Urinary bladder (tissue), 4 donors: Measurements from ENCODE around the gene PCP2. TPM values are rescaled to one million over a fixed set of nuclear protein-coding genes. Genes with fewer than 3 reads are reported as not detected.

Source experiments
- DNase-seq: peaks from one replicate; pipeline ENCODE4 v3.0.0-alpha.2; 2015; ENCODE audit errors: extremely low spot score
- H3K27ac ChIP-seq: one replicate; pipeline ENCODE4 v1.5.1; 2013; ENCODE audit warnings: low read depth, mild to moderate bottlenecking, moderate library complexity
- H3K36me3 ChIP-seq: one replicate; pipeline ENCODE4 v1.6.1; 2013; ENCODE audit warnings: mild to moderate bottlenecking, moderate library complexity; ENCODE audit not compliant: insufficient read depth
- H3K4me1 ChIP-seq: one replicate; pipeline ENCODE4 v1.6.1; 2013; ENCODE audit warnings: mild to moderate bottlenecking, moderate library complexity; ENCODE audit not compliant: insufficient read depth
- H3K4me3 ChIP-seq: one replicate; pipeline ENCODE4 v1.5.1; 2013; ENCODE audit warnings: low read depth, low read length
- WGBS: extraction: QIAGEN DNeasy Blood & Tissue Kit; methylation state at CpG from one replicate; pipeline ENCODE4 v1.1.7; 2013; 5-methylcytosine and 5-hydroxymethylcytosine counted together
- polyA plus RNA-seq: library from polyadenylated mRNA; stranded (reverse); fragments of 200-250 nt; gene quantifications from one replicate; pipeline ENCODE4 v1.2.3, GENCODE V29; 2013
- total RNA-seq: library from RNA; depleted of rRNA; stranded (reverse); fragments of >200 nt; gene quantifications from one replicate; pipeline ENCODE4 v1.2.3, GENCODE V29; 2014
- donor health status: healthy with polysubstance abuse.
- donor health status: healthy.

The PCP2 gene
- total and polyA plus RNA-seq, 2 donors, result 0.19 TPM; not detected in 1

DNA sequence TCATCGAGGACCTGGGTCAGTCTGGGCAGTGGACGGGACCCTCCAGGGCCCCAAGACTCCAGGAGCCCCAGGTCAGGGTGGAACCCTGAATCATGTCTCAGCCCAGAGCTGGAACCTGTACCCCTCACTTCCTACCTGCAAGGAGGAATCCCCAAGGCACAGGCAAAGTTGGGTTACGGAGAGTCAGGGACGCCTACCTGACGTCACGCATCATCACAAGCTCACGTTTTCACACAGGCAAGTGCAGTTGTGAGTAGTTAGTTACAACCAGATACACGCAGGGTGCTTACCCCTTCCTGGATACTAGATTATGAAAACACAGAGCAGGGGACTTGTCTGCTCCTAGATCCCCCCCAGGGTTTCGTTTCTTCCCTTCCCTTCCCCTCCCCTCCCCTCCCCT lies 37.3 kb upstream of the PCP2 start:
- H3K36me3 ChIP-seq, result no peaks in the 10 kb centered on the region
- H3K4me1 ChIP-seq, result no peaks in the 10 kb centered on the region
- WGBS, result 22% methylated on average over 9 of the region's 9 CpGs
- no peak overlapping the region for H3K27ac ChIP-seq
- no peak overlapping the region for H3K4me3 ChIP-seq
- no peak for DNase-seq

DNA sequence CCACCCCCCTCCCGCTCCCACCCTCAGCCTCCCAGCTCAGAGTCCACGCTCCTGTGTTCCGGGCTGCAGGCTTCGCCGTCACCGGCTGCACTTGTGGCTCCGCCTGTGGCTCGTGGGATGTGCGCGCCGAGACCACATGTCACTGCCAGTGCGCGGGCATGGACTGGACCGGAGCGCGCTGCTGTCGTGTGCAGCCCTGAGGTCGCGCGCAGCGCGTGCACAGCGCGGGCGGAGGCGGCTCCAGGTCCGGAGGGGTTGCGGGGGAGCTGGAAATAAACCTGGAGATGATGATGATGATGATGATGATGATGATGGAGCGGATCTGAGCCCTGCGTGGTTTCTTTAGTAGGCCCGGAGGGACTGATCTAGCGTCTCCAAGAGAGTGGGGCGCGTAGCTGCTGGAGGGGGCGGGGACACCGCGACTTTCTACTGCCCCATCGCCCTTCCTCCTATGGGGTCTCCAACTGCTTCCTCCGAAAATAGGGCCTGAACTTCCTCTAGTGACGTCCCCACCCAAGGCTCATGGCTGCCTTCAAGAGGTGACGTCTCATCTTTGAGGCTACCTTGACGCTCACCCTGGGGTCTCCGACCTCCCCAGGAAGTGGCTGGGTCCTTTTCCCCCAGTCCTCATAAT lies 36.7 kb upstream of the PCP2 start:
- no peak overlapping the region for H3K4me3 ChIP-seq
- WGBS, result 2% methylated on average over 43 of the region's 43 CpGs
- no peak for DNase-seq
- no peaks in the 10 kb centered on the region for H3K4me1 ChIP-seq
- no peak overlapping the region for H3K27ac ChIP-seq
- H3K36me3 ChIP-seq, result no peaks in the 10 kb centered on the region

DNA sequence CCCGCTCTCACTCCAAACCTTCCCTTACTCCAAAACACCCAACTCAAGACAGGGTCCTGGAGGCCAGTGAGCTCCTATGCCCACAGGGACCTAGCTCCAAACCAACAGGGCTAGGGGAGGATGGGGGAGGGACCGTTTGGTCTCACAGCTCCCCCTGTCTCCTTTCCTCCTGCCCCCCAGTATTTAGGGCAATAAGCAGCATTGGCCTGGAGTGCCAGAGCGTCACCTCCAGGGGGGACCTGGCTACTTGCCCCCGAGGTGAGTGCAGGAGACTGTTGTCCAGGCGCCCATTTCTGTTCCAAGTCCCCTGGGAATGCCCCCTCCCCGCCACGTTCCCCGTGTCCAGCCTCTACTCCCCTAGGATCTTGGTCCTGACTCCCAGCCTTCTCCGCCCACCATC lies 36.1 kb upstream of the PCP2 start:
- Histone ChIP-seq H3K4me3 (no peak overlapping the region), H3K4me1 (no peaks in the 10 kb centered on the region), H3K27ac (no peak overlapping the region), H3K36me3 (no peaks in the 10 kb centered on the region)
- no peak for DNase-seq
- 26% methylated on average over 9 of the region's 9 CpGs for WGBS

DNA sequence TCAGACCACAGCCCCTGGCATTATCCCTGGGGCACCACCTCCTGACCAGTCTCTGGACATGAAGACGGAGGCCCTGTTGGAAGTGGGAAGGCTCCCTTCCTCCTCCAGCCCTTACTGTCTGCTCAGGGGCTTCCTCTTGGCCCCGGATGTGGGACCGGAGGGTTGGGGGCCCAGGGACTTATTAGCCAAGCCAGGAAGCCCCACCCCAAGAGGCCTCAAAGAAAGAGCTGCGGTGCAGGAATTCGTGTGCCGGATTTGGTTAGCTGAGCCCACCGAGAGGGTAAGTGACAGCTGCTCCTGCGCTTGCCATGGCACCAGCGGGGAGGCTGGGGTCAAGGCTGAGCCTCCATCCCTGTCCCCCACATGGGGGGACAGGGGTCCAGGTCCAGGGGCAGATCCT lies 35.3 kb upstream of the PCP2 start, which contains the start of gene RETN:
Gene RETN, plus strand, starts transcription at position 208 of the 400 bp plus-strand sequence. CDS start 278 bp downstream, outside the sequence.
- no peak for DNase-seq
- Histone ChIP-seq H3K4me3 (no peak within 1 kb of the TSS), H3K36me3 (no peaks in the 10 kb centered on the region), H3K27ac (no peak within 1 kb of the TSS), H3K4me1 (no peaks in the 10 kb centered on the region)
- WGBS, result 78% methylated on average over 9 of the region's 9 CpGs

DNA sequence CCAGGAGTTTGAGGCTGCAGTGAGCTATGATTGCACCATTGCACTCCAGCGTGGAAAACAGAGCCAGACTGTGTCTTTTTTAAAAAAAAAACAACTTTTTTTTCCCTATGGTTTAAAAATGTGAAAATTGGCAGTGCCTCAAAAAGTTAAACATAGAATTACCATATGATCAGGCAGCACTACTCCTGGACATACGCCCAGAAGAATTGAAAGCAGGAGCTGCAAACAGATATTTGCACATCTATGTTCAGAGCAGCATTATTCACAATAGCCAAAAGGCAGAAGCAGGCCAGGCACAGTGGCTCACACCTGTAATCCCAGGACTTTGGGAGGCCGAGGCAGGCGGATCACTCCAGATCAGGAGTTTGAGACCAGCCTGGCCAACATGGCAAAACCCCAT lies 31.6 kb upstream of the PCP2 start:
- Histone ChIP-seq H3K27ac (no peak overlapping the region), H3K4me1 (no peaks in the 10 kb centered on the region), H3K36me3 (no peaks in the 10 kb centered on the region), H3K4me3 (no peak overlapping the region)
- DNase-seq, result no peak
- 32% methylated on average over 4 of the region's 4 CpGs for WGBS

DNA sequence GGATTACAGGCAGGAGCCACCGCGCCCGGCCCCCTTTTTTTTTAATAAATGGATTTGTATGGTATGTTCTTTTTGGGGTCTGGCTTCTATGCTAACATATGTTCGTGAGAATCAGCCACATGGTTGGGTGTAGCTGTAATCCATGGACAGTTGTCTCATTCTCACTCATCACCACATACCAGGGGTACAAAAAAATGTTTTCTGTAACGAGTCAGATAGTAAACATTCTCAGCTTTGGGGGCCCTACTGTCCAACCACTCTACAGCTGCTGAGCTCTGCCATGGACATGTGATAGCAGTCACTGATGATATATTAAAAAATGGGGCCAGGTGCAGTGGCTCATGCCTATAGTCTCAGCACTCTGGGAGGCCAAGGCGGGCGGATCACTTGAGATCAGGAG lies 30.2 kb upstream of the PCP2 start:
- WGBS, result 64% methylated on average over 7 of the region's 7 CpGs
- DNase-seq, result no peak

DNA sequence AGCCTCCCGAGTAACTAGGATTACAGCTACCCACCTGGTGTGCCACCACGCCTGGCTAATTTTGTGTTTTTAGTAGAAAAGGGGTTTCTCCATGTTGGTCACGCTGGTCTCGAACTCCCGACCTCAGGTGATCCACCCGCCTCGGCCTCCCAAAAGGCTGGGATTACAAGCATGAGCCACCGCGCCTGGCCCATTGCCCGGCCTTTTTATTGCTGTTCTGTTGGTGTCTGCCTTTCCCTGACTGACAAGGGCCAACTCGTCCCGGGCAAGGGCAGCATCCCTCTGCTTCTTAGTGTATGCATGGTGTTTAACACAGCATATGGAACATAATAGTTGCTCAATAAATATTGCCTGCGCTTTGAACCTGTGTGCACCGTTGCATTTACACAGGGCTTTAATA lies 29.1 kb upstream of the PCP2 start:
- Histone ChIP-seq H3K4me3 (no peak overlapping the region), H3K27ac (no peak overlapping the region), H3K4me1 (no peaks in the 10 kb centered on the region), H3K36me3 (no peaks in the 10 kb centered on the region)
- WGBS, result 83% methylated on average over 14 of the region's 14 CpGs
- DNase-seq, result no peak

More for the DNA sequence above, 30.2 kb upstream of the PCP2 start:
- Histone ChIP-seq H3K4me1 (no peaks in the 10 kb centered on the region), H3K4me3 (no peak overlapping the region), H3K27ac (no peak overlapping the region), H3K36me3 (no peaks in the 10 kb centered on the region)

DNA sequence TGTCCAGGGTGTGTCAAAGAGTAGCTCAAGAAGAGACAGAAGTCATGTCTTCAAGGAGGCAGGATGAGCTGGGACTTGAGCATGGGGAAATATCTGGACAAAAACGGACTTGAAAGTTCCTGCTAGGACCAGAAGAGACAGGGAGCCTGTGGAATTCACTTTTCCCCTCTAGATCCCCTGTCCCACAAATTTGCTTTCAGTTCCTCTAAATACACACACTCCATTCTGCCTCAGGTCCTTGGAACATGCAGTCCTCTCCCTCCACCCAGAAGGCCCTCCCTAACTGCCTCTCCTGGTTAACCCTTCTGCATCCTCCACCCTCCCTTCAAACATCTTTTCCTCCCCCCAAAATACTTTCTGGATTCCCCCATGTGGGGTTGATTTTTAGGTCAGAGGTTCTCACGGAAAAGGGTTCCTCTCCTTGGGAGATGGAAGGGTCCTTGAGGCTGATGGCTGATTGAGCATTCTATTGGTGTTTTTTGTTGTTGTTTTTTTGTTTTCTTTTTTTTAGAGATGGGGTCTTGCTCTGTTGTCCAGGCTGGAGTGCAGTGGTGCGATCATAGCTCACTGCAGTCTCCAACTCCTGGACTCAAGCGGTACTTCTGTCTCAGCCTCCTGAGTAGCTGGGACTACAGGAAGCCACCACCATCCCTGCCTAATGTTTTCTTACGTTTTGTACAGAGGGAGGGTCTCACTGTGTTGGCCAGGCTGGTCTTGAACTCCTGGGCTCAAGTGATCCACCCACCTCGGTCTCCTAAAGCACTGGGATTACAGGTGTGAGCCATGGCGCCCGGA lies 28.4 kb upstream of the PCP2 start:
- H3K4me1 ChIP-seq, result no peaks in the 10 kb centered on the region
- WGBS, result 75% methylated on average over 8 of the region's 8 CpGs
- H3K36me3 ChIP-seq, result no peaks in the 10 kb centered on the region
- H3K27ac ChIP-seq, result no peak overlapping the region
- H3K4me3 ChIP-seq, result no peak overlapping the region
- no peak for DNase-seq

DNA sequence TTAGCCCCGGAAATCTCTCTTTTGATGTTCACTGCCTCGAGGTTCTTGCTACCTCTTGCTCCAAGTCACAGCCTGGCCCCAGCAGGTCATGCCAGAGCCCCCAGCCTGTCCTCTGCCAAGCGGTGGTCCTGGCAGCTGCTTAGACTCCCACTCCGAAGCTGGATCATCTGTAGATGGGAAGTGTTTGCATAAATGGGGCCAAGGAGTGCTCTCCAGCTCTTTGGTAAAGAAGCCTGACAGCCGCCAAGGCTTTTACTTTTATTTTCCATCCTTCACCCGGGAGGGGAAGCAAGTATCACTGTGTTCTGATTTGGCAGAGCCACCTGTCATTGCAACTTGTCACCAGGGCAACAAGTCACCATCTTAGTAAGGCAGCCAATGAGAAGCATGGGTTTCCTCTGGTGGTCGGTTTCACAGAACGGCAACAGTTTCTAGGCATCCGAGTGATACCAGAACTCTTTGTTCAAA lies 24.7 kb upstream of the PCP2 start:
- Histone ChIP-seq H3K4me1 (no peaks in the 10 kb centered on the region), H3K36me3 (no peaks in the 10 kb centered on the region), H3K4me3 (no peak overlapping the region), H3K27ac (no peak overlapping the region)
- DNase-seq, result no peak
- 32% methylated on average over 9 of the region's 9 CpGs for WGBS

DNA sequence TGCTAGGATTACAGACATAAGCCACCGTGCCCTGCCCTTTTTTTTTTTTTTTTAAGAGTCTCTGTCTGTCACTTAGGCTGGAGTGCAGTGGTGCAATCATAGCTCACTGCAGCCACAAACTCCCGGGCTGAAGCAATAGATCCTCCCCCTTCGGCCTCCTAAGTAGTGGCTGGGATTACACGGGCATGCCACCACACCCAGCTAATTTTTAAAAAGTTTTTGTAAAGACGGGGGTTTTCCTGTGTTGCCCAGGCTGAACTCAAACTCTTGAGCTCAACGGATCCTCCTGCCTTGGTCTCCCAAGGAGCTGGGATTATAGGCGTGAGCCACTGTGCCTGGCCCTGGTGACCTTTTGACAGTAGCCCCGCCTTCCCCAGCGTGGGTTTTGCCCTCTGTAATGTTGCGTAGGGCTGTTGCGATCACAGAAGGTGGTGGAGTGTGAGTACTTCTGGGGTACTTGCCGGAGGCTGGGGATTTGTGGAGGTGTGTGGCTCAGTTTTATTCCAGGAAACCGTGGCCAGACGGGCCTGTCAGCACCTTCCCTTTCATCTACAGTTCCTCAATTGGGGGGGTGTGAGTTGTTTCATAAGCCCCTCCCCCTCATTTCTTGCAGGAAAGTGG lies 23.7 kb upstream of the PCP2 start:
- Histone ChIP-seq H3K4me3 (no peak overlapping the region), H3K4me1 (no peaks in the 10 kb centered on the region), H3K36me3 (no peaks in the 10 kb centered on the region), H3K27ac (no peak overlapping the region)
- 33% methylated on average over 14 of the region's 14 CpGs for WGBS
- DNase-seq, result no peak

DNA sequence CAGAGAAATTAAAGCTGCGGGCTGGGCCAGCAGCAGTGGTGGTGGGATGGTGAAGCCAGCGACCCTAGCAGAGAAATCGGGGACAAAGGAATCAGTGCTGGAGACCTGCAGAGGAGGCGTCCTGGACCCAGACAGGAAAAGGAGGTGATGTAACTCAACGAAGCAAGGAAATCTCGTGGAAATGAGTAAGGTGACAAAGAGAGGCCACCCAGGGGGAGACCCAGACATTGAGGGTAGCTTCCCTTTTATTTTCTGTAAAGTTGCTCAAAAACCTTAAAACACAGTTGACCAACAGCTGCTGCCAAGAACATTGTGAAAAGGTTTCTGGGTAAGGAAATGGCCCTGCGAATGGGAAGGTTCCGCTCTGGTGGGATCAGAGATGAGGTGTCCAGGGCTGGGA lies 22.1 kb upstream of the PCP2 start:
- no peak for DNase-seq
- Histone ChIP-seq H3K36me3 (no peaks in the 10 kb centered on the region), H3K4me3 (no peak overlapping the region), H3K4me1 (no peaks in the 10 kb centered on the region), H3K27ac (no peak overlapping the region)
- 69% methylated on average over 8 of the region's 8 CpGs for WGBS

DNA sequence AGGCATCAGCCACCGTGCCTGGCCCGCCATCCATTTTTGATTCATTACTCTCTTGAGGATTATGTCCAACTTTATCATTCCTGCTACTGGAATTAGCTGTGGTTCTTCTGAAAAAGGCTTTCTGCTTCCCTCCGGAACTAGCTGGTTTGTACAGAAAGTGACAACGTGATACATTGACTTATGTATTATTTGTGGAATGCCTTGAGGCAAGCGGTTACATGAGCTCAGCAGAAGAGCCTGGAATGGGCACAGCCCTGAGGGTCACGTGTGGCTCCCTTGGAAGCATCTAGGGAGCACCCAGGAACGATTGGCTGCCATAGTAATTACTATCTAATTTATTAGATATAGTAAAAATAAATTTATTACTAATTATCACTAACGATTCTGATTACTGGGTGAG lies 20.9 kb upstream of the PCP2 start:
- WGBS, result 50% methylated on average over 8 of the region's 8 CpGs
- Histone ChIP-seq H3K36me3 (no peaks in the 10 kb centered on the region), H3K27ac (no peak overlapping the region), H3K4me1 (no peaks in the 10 kb centered on the region), H3K4me3 (no peak overlapping the region)
- no peak for DNase-seq

DNA sequence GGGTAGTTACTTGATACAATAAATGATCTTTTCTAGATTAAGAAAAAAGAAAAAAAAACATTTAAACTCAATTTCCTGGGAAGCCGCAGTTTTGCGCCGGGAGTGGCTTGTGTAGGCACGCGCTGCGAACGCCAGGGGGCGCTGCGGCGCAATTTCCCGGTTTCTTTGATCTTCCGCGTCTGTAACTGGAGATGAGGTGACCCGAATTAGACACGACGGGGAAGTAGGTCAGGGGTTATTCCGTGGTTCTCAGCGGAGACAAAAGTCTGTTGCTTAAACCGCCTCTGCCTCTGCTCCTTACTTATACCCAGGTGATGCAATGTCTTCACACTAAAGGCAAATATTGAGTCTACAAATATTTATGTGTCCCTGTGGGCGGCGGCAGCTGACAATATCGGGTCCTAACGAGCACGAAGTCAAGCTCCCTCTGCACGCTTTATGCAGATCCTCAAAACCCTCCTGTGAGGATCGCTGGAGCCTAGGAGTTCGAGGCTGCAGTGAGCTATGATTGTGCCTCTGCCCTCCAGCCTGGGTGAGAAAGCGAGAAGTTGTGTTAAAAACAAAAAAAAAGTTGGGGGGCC lies 18.6 kb upstream of the PCP2 start:
- 4% methylated on average over 28 of the region's 28 CpGs for WGBS
- Histone ChIP-seq H3K4me3 (no peak overlapping the region), H3K27ac (no peak overlapping the region)

DNA sequence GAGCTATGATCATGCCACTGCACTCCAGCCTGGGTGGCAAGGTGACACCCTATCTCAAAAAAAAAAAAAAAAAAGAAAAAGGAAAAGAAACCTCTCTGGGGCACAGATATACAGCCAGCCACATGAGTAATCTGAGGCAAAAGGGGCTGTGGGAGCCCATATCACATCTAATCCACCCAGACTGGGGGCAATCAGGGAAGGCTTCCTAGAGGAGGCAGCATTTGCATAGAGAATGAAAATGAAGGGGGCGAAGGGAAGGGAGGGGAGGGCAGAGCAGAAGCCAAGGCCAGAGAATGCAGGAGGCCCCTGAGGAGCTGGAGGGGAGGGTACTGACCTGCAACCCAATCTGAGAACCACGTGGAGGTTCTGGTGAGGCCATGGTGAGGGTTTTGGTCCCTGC lies 16.6 kb upstream of the PCP2 start:
- no peaks in the 10 kb centered on the region for H3K36me3 ChIP-seq
- H3K4me1 ChIP-seq, result no peaks in the 10 kb centered on the region
- no peak overlapping the region for H3K27ac ChIP-seq
- no peak for DNase-seq
- WGBS, result 38% methylated on average over 2 of the region's 2 CpGs
- no peak overlapping the region for H3K4me3 ChIP-seq

More for the DNA sequence above, 18.6 kb upstream of the PCP2 start:
- Histone ChIP-seq H3K36me3 (no peaks in the 10 kb centered on the region), H3K4me1 (no peaks in the 10 kb centered on the region)
- DNase-seq, result peak; percentile 67
